HFFc6 (cell line): Measurements from ENCODE around the gene KRT6A. TPM values are rescaled to one million over a fixed set of nuclear protein-coding genes. Genes with fewer than 3 reads are reported as not detected.
"Not testable (repeated sequence)": the region's sequence is repeated elsewhere in the genome, so short reads cannot be mapped to it uniquely, and the experiment has no call there.

Source experiments
- DNase-seq: peaks from one replicate; pipeline ENCODE4 v3.0.0-alpha.2; 2018
- H3K27ac Mint-ChIP-seq: 2 replicates; pipeline ENCODE4 v1.8.0; 2020; ENCODE audit warnings: mild to moderate bottlenecking, mixed read lengths
- H3K27me3 Mint-ChIP-seq: 2 replicates; pipeline ENCODE4 v1.8.0; 2021; ENCODE audit warnings: mild to moderate bottlenecking, moderate library complexity, mixed read lengths; ENCODE audit not compliant: insufficient read depth
- H3K36me3 Mint-ChIP-seq: 2 replicates; pipeline ENCODE4 v1.8.0; 2021; ENCODE audit warnings: low read depth, mixed read lengths
- H3K4me1 Mint-ChIP-seq: 2 replicates; pipeline ENCODE4 v1.8.0; 2020; ENCODE audit warnings: low read depth, mixed read lengths
- H3K4me3 Mint-ChIP-seq: 2 replicates; pipeline ENCODE4 v1.8.0; 2020; ENCODE audit warnings: mild to moderate bottlenecking, moderate library complexity, mixed read lengths
- H3K9me3 Mint-ChIP-seq: 2 replicates; pipeline ENCODE4 v1.8.0; 2020; ENCODE audit warnings: mild to moderate bottlenecking, mixed read lengths
- total RNA-seq, 6 experiments: library from RNA; stranded (reverse); fragmentation: NEBNext Ultra II Directional; extraction: Animal tissue kit (Norgen Biotek cat#: 25700); gene quantifications; 2 replicates in 1 of 6; 3 replicates in 5 of 6; pipeline ENCODE4 v1.2.3, GENCODE V29; 2021
- TF ChIP-seq, protein P1 (sequence below): fragments of 200-600 bp; sonication (generic); IDR thresholded peaks from 2 replicates; pipeline ENCODE4 v1.5.0; 2021; ENCODE audit warnings: antibody characterized with exemption, mild to moderate bottlenecking

Gene KRT6A
- total RNA-seq, 6 experiments from 2014 or later = not detected

DNA sequence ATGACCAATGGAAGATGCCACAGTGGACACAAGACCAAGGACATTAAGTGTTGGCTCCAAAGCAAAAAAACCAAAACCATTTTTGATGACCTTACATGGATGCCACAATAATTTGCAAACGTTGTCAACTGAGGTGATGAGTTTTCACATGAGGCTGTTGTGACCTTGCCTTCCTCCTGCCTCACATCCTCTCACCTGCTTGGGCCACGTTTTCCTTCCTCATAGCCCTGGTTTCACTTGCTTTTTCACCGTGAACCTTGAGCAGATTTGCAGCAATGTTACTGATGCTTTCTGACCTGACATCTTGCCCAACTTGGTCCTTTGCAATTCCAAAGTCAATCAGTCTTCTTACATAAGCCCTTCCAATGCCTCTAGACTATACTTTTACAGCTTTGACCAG, 44.8 kb downstream of the KRT6A start:
- Mint-ChIP-seq H3K4me3 (no peak overlapping the region), H3K9me3 (no peaks in the 10 kb centered on the region), H3K36me3 (no peaks in the 10 kb centered on the region), H3K27me3 (peaks cover 40% of the 10 kb centered on the region), H3K4me1 (peaks cover 5% of the 10 kb centered on the region), H3K27ac (no peak overlapping the region)
- TF ChIP-seq, protein P1, sequence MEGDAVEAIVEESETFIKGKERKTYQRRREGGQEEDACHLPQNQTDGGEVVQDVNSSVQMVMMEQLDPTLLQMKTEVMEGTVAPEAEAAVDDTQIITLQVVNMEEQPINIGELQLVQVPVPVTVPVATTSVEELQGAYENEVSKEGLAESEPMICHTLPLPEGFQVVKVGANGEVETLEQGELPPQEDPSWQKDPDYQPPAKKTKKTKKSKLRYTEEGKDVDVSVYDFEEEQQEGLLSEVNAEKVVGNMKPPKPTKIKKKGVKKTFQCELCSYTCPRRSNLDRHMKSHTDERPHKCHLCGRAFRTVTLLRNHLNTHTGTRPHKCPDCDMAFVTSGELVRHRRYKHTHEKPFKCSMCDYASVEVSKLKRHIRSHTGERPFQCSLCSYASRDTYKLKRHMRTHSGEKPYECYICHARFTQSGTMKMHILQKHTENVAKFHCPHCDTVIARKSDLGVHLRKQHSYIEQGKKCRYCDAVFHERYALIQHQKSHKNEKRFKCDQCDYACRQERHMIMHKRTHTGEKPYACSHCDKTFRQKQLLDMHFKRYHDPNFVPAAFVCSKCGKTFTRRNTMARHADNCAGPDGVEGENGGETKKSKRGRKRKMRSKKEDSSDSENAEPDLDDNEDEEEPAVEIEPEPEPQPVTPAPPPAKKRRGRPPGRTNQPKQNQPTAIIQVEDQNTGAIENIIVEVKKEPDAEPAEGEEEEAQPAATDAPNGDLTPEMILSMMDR = no peak
- no peak for DNase-seq

DNA sequence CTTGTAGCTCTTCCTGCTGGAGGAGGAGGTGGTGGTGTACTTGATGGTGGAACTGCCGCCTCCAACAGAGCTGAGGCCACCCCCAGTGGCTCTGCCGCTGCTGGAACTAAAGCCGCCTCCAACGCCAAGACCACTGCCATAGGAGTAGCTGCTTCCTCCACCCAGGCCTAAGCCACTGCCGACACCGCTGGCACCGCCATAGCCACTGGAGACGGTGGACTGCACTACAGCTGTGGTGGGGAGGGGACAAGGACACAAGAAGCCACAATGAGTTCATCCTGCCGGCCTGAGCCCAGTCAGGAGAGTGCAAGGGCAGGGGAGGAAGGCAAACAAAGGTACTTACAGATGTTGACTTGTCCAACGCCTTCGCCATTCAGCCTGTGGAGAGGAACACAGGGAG, 45.9 kb downstream of the KRT6A start:
- not testable (repeated sequence) for H3K36me3 Mint-ChIP-seq, DNase-seq, H3K27ac Mint-ChIP-seq, H3K9me3 Mint-ChIP-seq, H3K4me3 Mint-ChIP-seq
- peaks cover 41% of the 10 kb centered on the region for H3K27me3 Mint-ChIP-seq
- peaks cover 15% of the 10 kb centered on the region for H3K4me1 Mint-ChIP-seq

DNA sequence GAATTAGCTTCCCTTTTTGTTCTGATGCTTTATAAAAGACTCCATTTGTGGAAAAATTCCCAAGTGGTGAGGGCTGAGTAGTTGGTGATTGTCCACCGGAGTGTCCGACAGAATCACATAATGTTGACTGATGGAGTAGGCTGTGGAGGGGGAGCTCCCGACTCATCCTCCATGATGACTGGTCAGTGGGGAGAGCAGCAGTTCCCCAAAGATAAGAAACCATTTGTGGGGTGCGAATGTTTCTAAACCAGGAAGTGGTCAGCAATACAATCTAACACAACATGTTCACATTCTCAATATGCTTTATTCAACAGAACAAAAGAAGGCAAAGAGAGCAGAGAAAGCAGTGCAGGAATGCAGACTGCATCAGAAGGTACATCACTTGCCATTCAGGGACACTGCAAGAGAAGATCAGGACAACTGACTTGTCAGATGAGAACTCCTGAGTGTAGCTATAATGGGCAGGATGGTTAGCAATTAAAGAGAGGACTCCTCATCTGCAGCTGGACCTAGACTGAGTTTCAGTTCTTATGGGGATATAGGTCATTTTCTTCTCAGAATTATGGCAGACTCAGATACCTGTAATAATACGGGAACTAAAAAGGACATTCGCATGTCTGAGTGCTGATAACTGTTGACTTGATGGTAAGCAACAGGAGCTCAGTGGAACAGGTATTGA, 46.6 kb downstream of the KRT6A start:
- Mint-ChIP-seq H3K27me3 (peaks cover 36% of the 10 kb centered on the region), H3K9me3 (no peaks in the 10 kb centered on the region)
- no peak for DNase-seq

DNA sequence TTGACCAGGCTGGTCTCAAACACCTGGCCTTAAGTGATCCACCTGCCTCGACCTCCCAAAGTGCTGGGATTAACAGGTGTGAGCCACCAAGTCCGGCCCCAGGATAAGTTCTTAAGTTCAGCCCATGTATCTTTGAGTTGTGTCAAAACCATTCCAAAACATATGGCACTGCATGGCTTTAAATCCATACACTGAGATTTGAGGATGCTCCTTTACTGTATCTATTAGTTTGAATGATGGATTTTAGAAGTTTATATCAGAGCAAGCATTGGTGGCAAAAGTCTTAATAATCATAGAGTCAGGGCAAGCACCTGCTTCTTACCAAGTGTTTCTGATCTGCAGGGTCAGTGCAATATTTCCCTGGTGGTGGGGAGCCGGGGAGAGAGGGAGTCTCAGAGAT, 47.2 kb downstream of the KRT6A start:
- DNase-seq = no peak
- Mint-ChIP-seq H3K4me1 (peaks cover 28% of the 10 kb centered on the region), H3K27me3 (peaks cover 35% of the 10 kb centered on the region), H3K27ac (no peak overlapping the region), H3K9me3 (no peaks in the 10 kb centered on the region), H3K4me3 (no peak overlapping the region), H3K36me3 (no peaks in the 10 kb centered on the region)
- TF ChIP-seq, protein P1 = no peak

More for the DNA sequence above, 46.6 kb downstream of the KRT6A start:
- H3K36me3 Mint-ChIP-seq = no peaks in the 10 kb centered on the region
- H3K4me3 Mint-ChIP-seq = no peak overlapping the region
- H3K27ac Mint-ChIP-seq = no peak overlapping the region
- H3K4me1 Mint-ChIP-seq = peaks cover 22% of the 10 kb centered on the region
- TF ChIP-seq, protein P1 = no peak

DNA sequence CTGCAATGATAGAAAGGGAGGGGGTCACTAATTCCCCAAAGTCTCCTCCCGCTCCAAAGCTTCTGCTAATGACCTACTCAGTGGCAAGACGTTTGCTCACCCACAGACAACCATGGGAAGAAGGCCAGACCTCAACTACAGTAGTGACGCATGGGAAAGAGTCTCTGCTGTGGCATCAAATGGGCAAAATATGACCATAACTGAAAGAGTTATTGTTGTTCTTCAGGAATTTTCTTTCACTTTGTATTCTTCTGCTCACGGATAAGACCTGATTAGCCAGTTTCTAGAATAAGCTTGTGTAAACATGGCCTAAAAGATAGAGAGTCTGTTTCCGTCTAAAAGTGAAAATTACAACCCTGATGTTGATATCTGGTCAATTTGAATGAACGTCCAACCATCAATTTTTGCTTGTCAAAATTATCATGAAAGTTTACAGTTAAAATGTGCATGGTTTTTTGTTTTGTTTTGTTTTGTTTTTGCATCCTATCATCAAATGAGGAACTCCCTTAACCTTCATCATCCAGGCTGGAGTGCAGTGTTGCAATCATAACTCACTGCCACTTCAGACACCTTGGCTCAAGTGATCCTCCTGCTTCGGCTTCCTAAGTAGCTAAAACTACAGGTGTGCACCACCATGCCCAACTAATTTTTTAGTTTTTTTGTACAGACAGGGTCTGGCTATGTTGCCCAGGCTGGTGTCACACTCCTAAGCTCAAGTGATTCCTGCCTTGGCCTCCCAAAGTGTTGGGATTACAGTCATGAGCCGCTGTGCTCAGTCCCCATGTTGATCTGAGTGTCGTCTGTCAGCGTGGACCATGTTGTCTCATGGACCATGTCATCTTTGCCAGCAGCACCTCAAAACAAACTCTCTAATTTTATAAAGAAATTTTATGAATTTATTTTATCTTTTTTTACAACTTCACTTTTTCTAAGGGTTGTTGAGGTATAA, 48.1 kb downstream of the KRT6A start:
- TF ChIP-seq, protein P1 = no peak
- Mint-ChIP-seq H3K27ac (no peak overlapping the region), H3K36me3 (no peaks in the 10 kb centered on the region), H3K4me1 (peaks cover 38% of the 10 kb centered on the region), H3K4me3 (no peak overlapping the region), H3K9me3 (no peaks in the 10 kb centered on the region), H3K27me3 (peaks cover 29% of the 10 kb centered on the region)
- DNase-seq = no peak

DNA sequence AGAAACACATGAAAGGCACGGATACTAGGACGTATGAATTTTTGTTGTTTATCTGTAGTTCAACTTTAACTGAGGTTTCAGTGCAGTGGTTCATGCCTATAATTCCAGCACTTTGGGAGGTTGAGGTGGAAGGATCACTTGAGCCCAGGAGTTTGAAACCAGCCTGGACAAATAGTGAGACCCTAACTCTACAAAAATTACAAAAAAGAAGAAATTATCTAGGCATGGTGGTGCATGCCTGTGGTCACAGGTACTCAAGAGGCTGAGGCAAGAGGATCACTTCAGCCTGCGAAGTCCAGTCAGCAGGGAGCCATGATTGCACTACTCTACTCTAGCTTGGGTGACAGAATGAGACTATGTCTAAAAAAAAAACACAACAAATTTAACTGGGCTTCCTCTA, 49.1 kb downstream of the KRT6A start:
- TF ChIP-seq, protein P1 = no peak
- peaks cover 40% of the 10 kb centered on the region for H3K4me1 Mint-ChIP-seq
- H3K36me3 Mint-ChIP-seq = no peaks in the 10 kb centered on the region
- no peak overlapping the region for H3K27ac Mint-ChIP-seq
- DNase-seq = no peak
- H3K9me3 Mint-ChIP-seq = no peaks in the 10 kb centered on the region
- H3K27me3 Mint-ChIP-seq = peaks cover 26% of the 10 kb centered on the region
- no peak overlapping the region for H3K4me3 Mint-ChIP-seq
